ENCODE data around the gene SLC2A9.

SLC2A9 gene

GRCh38 chr4:10054571-10055041, 33.3 kb upstream of the SLC2A9 start:
- H3K36me3 ChIP-seq (ENCODE audit: control insufficient read depth, insufficient read depth, low read length) = no peaks in the 10 kb centered on the region
- H3K9ac ChIP-seq (ENCODE audit: low read depth, low read length) = no peak overlapping the region
- no peaks in the 10 kb centered on the region for H3K27me3 ChIP-seq (ENCODE audit: control insufficient read depth, insufficient read depth, low read length)
- H3K4me3 ChIP-seq (ENCODE audit: low read depth, low read length) = no peak overlapping the region
- H3K9me3 ChIP-seq (ENCODE audit: control insufficient read depth, insufficient read depth, low read length) = no peaks in the 10 kb centered on the region
- no peaks in the 10 kb centered on the region for H3K4me1 ChIP-seq (ENCODE audit: control insufficient read depth, insufficient read depth, low read length)

- no peak overlapping the region for H3K4me3 ChIP-seq (ENCODE audit: low read depth, low read length)
Measured at GRCh38 chr4:10053635-10054453, 32.5 kb upstream of the SLC2A9 start.

GRCh38 chr4:10051517-10052135, 30.3 kb upstream of the SLC2A9 start:
- H3K4me1 ChIP-seq (ENCODE audit: control insufficient read depth, insufficient read depth, low read length) = no peaks in the 10 kb centered on the region
- H3K4me3 ChIP-seq (ENCODE audit: low read depth, low read length) = no peak overlapping the region
- no peak overlapping the region for H3K9ac ChIP-seq (ENCODE audit: low read depth, low read length)
- no peaks in the 10 kb centered on the region for H3K9me3 ChIP-seq (ENCODE audit: control insufficient read depth, insufficient read depth, low read length)
- H3K27me3 ChIP-seq (ENCODE audit: control insufficient read depth, insufficient read depth, low read length) = no peaks in the 10 kb centered on the region
- no peaks in the 10 kb centered on the region for H3K36me3 ChIP-seq (ENCODE audit: control insufficient read depth, insufficient read depth, low read length)

More at GRCh38 chr4:10053635-10054453, 32.5 kb upstream of the SLC2A9 start:
- no peaks in the 10 kb centered on the region for H3K4me1 ChIP-seq (ENCODE audit: control insufficient read depth, insufficient read depth, low read length)
- no peaks in the 10 kb centered on the region for H3K36me3 ChIP-seq (ENCODE audit: control insufficient read depth, insufficient read depth, low read length)
- H3K9ac ChIP-seq (ENCODE audit: low read depth, low read length) = no peak overlapping the region
- no peaks in the 10 kb centered on the region for H3K9me3 ChIP-seq (ENCODE audit: control insufficient read depth, insufficient read depth, low read length)
- H3K27me3 ChIP-seq (ENCODE audit: control insufficient read depth, insufficient read depth, low read length) = no peaks in the 10 kb centered on the region

GRCh38 chr4:10050721-10051120, 29.4 kb upstream of the SLC2A9 start:
- Histone ChIP-seq H3K27me3 (ENCODE audit: control insufficient read depth, insufficient read depth, low read length) (no peaks in the 10 kb centered on the region), H3K4me1 (ENCODE audit: control insufficient read depth, insufficient read depth, low read length) (no peaks in the 10 kb centered on the region), H3K4me3 (ENCODE audit: low read depth, low read length) (no peak overlapping the region), H3K9ac (ENCODE audit: low read depth, low read length) (no peak overlapping the region), H3K9me3 (ENCODE audit: control insufficient read depth, insufficient read depth, low read length) (no peaks in the 10 kb centered on the region), H3K36me3 (ENCODE audit: control insufficient read depth, insufficient read depth, low read length) (no peaks in the 10 kb centered on the region)

- Histone ChIP-seq H3K4me1 (ENCODE audit: control insufficient read depth, insufficient read depth, low read length) (no peaks in the 10 kb centered on the region), H3K9ac (ENCODE audit: low read depth, low read length) (no peak overlapping the region), H3K9me3 (ENCODE audit: control insufficient read depth, insufficient read depth, low read length) (no peaks in the 10 kb centered on the region), H3K27me3 (ENCODE audit: control insufficient read depth, insufficient read depth, low read length) (no peaks in the 10 kb centered on the region), H3K4me3 (ENCODE audit: low read depth, low read length) (no peak overlapping the region), H3K36me3 (ENCODE audit: control insufficient read depth, insufficient read depth, low read length) (no peaks in the 10 kb centered on the region)
Measured at GRCh38 chr4:10050261-10050661, 29.0 kb upstream of the SLC2A9 start.

DNA sequence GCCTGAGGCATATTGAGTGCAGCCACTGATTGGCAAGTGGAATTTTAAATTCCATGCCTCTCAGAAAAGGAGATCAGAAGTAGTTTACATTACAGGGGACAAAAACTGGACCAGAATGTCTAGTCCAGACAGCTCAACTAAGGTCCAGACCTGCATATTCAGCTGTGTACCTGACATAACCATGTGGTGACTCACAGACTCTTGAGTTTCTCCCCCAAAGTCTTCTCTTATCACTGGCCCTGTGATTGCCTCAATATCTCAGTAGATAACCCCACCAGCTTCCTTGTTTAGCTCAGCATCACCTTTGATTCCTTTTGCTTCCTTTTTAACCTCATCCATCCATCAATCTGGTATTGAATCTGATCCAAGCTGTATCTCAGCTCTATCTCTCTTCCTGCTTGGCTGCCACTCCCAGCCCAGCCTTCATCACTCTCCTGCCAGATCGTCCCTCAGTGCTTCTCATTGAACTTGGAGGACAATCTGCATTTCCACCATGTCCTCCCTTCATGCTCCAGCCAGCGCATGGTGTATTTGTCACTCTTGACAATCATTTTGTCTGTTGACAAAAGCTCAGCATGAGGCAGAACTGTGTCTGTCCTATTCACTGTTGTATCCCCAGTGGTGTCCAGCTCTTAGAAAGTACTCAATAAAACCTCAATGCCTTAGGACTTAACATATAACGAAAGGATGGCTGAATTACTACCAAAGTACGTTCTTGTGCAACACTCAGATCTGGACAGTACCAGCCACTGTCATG, 27.8 kb upstream of the SLC2A9 start:
- H3K4me1 ChIP-seq (ENCODE audit: control insufficient read depth, insufficient read depth, low read length) = no peaks in the 10 kb centered on the region
- H3K36me3 ChIP-seq (ENCODE audit: control insufficient read depth, insufficient read depth, low read length) = no peaks in the 10 kb centered on the region
- H3K9me3 ChIP-seq (ENCODE audit: control insufficient read depth, insufficient read depth, low read length) = no peaks in the 10 kb centered on the region
- no peak overlapping the region for H3K4me3 ChIP-seq (ENCODE audit: low read depth, low read length)
- H3K9ac ChIP-seq (ENCODE audit: low read depth, low read length) = no peak overlapping the region
- no peaks in the 10 kb centered on the region for H3K27me3 ChIP-seq (ENCODE audit: control insufficient read depth, insufficient read depth, low read length)

- Histone ChIP-seq H3K9ac (ENCODE audit: low read depth, low read length) (no peak overlapping the region), H3K4me1 (ENCODE audit: control insufficient read depth, insufficient read depth, low read length) (no peaks in the 10 kb centered on the region), H3K9me3 (ENCODE audit: control insufficient read depth, insufficient read depth, low read length) (no peaks in the 10 kb centered on the region), H3K27me3 (ENCODE audit: control insufficient read depth, insufficient read depth, low read length) (no peaks in the 10 kb centered on the region), H3K4me3 (ENCODE audit: low read depth, low read length) (no peak overlapping the region), H3K36me3 (ENCODE audit: control insufficient read depth, insufficient read depth, low read length) (no peaks in the 10 kb centered on the region)
Measured at GRCh38 chr4:10047967-10048366, 26.7 kb upstream of the SLC2A9 start.

DNA sequence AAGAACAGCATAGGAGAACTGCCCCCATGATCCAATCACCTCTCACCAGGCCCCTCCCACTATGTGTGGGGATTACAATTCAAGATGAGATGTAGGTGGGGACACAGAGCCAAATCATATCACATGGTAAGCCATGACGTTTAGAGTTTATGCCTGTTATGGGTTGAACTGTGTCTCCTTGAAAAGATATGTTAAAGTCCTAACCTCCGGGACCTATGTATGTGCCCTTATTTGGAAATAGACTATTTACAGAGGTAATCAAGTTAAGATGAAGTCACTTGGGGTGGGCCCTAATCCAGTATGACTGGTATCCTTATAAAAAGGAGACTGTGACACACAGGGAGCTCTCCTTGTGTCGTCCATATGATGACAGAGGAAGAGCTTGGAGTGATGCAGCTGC, 25.2 kb upstream of the SLC2A9 start:
- no peak overlapping the region for H3K9ac ChIP-seq (ENCODE audit: low read depth, low read length)
- H3K9me3 ChIP-seq (ENCODE audit: control insufficient read depth, insufficient read depth, low read length) = no peaks in the 10 kb centered on the region
- H3K4me3 ChIP-seq (ENCODE audit: low read depth, low read length) = no peak overlapping the region
- H3K36me3 ChIP-seq (ENCODE audit: control insufficient read depth, insufficient read depth, low read length) = no peaks in the 10 kb centered on the region
- H3K4me1 ChIP-seq (ENCODE audit: control insufficient read depth, insufficient read depth, low read length) = no peaks in the 10 kb centered on the region
- H3K27me3 ChIP-seq (ENCODE audit: control insufficient read depth, insufficient read depth, low read length) = no peaks in the 10 kb centered on the region

DNA sequence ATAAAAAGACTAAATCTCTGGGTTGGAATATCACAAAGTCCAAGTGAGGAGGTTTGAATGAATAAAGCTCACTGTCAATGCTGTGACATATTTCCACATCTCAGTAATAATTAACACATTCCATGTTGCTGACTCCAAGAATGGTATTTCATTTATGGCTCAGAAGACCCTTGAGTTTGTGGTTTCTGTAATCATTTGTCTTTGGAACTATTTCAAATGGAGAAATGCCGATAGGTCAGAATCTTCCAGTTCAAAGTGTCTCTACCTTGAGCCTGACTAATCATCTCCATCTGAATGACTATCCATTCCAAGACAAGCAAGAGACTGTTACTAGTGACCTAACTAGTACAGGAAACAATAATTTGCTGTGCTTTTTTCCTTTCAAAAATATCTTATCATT, 24.2 kb upstream of the SLC2A9 start:
- H3K36me3 ChIP-seq (ENCODE audit: control insufficient read depth, insufficient read depth, low read length) = no peaks in the 10 kb centered on the region
- no peaks in the 10 kb centered on the region for H3K27me3 ChIP-seq (ENCODE audit: control insufficient read depth, insufficient read depth, low read length)
- H3K4me1 ChIP-seq (ENCODE audit: control insufficient read depth, insufficient read depth, low read length) = no peaks in the 10 kb centered on the region
- H3K9me3 ChIP-seq (ENCODE audit: control insufficient read depth, insufficient read depth, low read length) = no peaks in the 10 kb centered on the region
- no peak overlapping the region for H3K4me3 ChIP-seq (ENCODE audit: low read depth, low read length)
- H3K9ac ChIP-seq (ENCODE audit: low read depth, low read length) = no peak overlapping the region

DNA sequence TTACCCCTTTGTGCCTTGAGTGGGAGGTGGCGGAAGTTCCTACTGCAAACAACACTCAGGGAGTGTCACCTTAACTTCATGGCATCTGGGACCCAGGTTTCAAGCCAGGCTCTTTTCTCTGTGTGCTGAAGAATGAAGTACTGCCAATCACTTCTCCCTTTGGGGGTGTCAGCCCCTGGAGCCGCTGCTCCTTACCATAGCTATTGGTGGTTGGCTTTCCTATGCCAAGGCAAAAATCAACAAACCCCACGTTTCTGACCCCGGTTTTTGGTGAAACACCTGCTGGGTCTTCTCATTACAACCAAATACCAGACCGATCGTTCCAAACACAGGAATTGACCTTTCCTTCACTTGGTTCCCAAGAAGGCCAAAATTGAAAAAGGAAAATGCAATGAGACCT, 19.7 kb upstream of the SLC2A9 start:
- Histone ChIP-seq H3K9ac (ENCODE audit: low read depth, low read length) (no peak overlapping the region), H3K36me3 (ENCODE audit: control insufficient read depth, insufficient read depth, low read length) (no peaks in the 10 kb centered on the region), H3K27me3 (ENCODE audit: control insufficient read depth, insufficient read depth, low read length) (no peaks in the 10 kb centered on the region), H3K9me3 (ENCODE audit: control insufficient read depth, insufficient read depth, low read length) (no peaks in the 10 kb centered on the region), H3K4me1 (ENCODE audit: control insufficient read depth, insufficient read depth, low read length) (no peaks in the 10 kb centered on the region), H3K4me3 (ENCODE audit: low read depth, low read length) (no peak overlapping the region)

GRCh38 chr4:10040049-10040892, 19.0 kb upstream of the SLC2A9 start:
- no peaks in the 10 kb centered on the region for H3K9me3 ChIP-seq (ENCODE audit: control insufficient read depth, insufficient read depth, low read length)
- no peaks in the 10 kb centered on the region for H3K4me1 ChIP-seq (ENCODE audit: control insufficient read depth, insufficient read depth, low read length)
- H3K9ac ChIP-seq (ENCODE audit: low read depth, low read length) = no peak overlapping the region

More at GRCh38 chr4:10040049-10040892, 19.0 kb upstream of the SLC2A9 start:
- Histone ChIP-seq H3K27me3 (ENCODE audit: control insufficient read depth, insufficient read depth, low read length) (no peaks in the 10 kb centered on the region), H3K36me3 (ENCODE audit: control insufficient read depth, insufficient read depth, low read length) (no peaks in the 10 kb centered on the region), H3K4me3 (ENCODE audit: low read depth, low read length) (no peak overlapping the region)

Measured in iPS-15b (cell line).